GM12892 (cell line): ENCODE measurements around the gene ETV3.

Source experiments
- POLR2A ChIP-seq: IDR thresholded peaks from 2 replicates; pipeline ENCODE4 v1.6.1; 2011; ENCODE audit warnings: low read depth, low read length, control low read depth
- POLR2AphosphoS5 ChIP-seq: IDR thresholded peaks from 2 replicates; pipeline ENCODE4 v1.6.1; 2011; ENCODE audit warnings: low read depth, low read length, control low read depth
- TAF1 ChIP-seq: IDR thresholded peaks from 2 replicates; pipeline ENCODE4 v1.6.1; 2011; ENCODE audit warnings: low read depth, mild to moderate bottlenecking, control low read depth, low read length, borderline replicate concordance

DNA sequence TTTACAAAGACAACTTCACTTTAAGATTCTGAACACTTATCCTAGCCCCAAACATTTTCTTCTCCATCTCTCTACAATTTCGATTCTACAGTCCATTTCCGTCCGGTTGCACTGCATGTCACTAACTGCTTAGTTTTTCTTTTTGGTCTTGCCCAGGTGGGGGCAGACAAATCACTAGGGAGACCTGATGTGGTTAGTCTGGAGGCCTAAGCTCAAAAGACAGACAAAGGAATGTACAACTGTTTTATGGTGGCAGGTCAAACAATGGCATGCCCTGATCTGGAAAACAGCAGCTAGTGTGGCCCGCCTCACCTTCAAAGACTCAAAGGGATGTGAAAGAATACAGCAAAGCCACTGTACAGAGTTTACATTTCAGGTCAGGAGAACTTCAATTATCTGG is 3.8 kb downstream of the ETV3 start:
- TF ChIP-seq POLR2A = no peak
- TF ChIP-seq POLR2AphosphoS5 = no peak
- no peak for TF ChIP-seq TAF1
